GM18498 (cell line): ENCODE results near the gene LGALS7B.
"Not testable (repeated sequence)": the region's sequence is repeated elsewhere in the genome, so short reads cannot be mapped to it uniquely, and the experiment has no call there.

Experiments used
- ATAC-seq: cut with Tn5 transposase; IDR thresholded peaks from one replicate; pipeline ENCODE4 v1.9.1; 2021; ENCODE audit warnings: mild to moderate bottlenecking, moderate library complexity; ENCODE audit not compliant: unreplicated experiment

LGALS7B gene

GRCh38 chr19:38793671-38794070 lies 4.7 kb downstream of the LGALS7B start:
- ATAC-seq, result no peak

GRCh38 chr19:38795549-38795948 lies 6.5 kb downstream of the LGALS7B start:
- no peak for ATAC-seq

GRCh38 chr19:38796154-38796553 lies 7.2 kb downstream of the LGALS7B start:
- no peak for ATAC-seq

DNA sequence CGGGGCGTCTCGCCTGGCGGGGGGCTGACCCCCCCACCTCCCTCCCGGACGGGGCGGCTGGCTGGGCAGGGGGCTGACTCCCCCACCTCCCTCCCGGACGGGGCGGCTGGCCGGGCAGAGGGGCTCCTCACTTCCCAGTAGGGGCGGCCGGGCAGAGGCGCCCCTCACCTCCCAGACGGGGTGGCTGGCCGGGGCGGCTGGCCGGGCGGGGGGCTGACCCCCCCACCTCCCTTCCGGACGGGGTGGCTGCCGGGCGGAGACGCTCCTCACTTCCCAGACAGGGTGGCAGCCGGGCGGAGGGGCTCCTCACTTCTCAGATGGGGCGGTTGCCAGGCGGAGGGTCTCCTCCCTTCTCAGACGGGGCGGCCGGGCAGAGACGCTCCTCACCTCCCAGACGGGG lies 8.8 kb downstream of the LGALS7B start:
- not testable (repeated sequence) for ATAC-seq

DNA sequence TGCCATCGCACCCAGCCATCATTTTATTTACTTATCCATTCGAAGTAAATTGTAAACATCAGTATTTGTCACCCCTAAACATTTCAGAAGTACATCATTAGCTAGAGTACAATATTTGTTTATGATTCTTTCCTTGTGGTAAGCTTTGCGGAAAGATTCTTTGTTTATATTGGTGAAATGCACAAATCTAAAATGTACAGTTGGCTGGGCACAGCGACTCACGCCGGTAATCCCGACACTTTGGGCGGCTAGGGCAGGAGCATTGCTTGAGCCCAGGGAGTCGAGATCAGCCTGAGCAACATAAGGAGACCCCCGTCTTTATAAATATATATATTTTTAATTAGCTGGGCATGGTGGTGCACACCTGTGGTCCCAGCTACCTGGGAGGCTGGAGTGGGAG lies 10.1 kb downstream of the LGALS7B start:
- ATAC-seq, result no peak

- ATAC-seq, result no peak
Measured at GRCh38 chr19:38800577-38801347, 11.8 kb downstream of the LGALS7B start.

DNA sequence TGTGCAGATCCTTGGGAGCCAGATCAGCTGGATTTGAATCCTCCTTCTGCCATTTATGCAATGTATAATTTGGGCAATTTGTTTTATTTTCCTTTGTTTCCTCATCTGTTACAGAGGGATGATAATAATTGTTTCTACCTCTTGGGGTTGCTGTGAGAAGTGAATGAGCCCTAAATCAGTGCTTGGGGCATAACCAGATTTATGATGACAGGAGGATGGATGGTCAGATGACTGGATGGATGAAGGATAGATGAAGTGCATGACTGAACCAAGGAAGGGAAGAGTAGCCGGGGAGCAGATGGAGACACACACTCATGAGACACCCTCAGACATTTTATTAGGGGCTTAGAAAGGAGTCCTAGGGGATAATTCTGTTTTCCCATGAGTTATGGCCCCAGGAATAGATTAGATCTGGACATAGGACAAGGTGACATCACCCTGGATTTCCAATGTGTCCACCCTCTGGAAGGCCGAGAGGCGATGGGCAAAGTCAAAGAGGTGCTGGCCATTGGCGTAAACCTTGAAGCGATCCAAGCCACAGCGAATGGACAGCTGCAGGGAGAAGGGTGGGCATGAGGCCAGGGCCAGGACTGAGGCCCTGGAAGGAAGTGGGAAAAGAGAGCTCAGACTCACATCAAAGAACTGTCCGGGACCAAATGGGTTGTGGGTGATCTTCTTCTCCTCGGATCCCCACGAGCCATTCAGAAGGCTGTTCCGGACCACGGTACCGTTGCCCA lies 12.5 kb downstream of the LGALS7B start:
- ATAC-seq, result no peak

- no peak for ATAC-seq
Measured at GRCh38 chr19:38803543-38803942, 14.5 kb downstream of the LGALS7B start.

DNA sequence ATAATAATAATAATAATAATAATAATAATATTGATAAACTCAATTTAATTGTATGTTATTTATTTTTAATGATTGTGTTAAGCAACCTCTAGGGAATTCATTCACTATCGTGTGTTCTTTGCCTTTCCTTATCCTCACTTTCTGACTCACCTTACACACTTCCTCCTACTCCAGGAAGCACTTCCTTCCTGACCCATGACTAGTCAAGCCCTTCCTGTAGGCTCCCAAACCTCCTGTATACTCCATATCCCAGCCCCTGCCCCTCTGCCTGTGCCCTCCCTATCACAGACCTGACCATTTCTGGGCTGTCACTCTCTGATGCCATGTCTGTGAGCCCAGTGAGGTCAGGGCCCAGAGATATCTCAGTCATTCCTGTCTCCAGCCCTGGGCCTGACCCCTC lies 16.2 kb downstream of the LGALS7B start:
- ATAC-seq, result no peak

DNA sequence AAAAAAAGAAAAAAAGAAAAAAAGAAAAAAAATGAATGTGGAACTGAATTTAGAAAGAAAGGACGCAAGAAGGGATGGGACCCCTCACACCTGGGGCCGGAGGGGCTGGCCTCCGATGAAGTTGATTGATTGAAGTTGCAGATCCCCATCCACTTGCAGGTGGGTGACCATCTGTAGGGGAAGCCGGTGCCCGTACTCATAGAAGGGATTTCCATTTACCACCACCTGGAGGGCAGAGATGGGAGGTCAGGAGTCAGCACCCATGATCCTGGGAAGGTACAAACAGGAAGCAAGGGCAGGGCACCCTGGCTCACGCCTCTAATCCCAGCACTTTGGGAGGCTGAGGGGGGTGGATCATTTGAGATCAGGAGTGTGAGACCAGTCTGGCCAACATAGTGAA lies 17.4 kb downstream of the LGALS7B start:
- no peak for ATAC-seq

GRCh38 chr19:38807374-38808098 lies 18.5 kb downstream of the LGALS7B start:
- ATAC-seq, result not testable (repeated sequence)

DNA sequence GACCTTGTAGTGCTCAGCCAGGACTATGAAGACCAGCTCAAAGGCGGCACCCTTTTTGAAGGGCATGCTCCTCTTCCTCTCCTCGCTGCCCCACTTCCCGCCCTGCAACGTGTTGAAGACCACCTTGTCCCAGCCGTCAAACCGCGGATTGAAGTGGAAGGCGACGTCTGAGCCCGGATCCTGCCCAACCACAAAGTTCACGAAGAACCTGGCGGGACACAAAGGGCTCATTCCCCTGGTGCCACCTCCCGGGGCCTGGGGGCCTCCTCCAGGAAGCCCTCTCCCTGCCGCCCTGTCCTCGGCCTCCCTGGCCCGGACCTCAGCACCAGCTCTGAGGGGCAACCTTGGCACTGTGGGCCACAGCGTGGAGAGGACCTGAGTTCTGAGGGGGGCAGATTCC lies 19.7 kb downstream of the LGALS7B start:
- no peak for ATAC-seq

DNA sequence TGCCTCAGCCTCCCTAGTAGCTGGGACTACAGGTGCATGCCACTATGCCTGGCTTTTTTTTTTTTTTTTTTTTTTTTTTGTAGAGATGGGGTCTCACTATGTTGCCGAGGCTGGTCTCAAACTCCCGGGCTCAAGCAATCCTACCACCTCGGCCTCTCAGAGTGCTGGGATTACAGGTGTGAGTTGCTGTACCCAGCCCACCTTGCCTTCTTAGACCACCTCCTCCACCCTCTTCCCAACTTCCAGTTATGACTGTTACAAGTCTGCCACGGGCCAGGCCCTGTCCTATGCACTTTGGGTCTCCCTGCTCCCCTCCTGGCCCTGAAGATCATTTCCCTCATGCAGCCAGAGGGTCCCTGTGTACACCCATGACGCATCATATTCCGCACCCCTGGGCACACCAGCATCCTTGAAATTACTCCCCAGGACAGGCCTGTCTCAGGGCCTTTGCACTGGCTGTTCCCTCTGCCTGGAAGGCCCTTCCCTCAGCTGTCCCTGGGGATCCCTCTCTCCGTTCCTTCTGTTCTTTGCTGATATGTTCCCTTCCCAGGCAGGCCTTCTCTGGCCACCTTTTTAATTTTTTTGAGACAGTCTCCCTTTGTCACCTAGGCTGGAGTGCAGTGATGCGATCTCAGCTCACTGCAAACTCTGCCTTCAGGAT lies 20.7 kb downstream of the LGALS7B start:
- no peak for ATAC-seq

GRCh38 chr19:38812009-38812840 lies 23.2 kb downstream of the LGALS7B start:
- no peak for ATAC-seq

DNA sequence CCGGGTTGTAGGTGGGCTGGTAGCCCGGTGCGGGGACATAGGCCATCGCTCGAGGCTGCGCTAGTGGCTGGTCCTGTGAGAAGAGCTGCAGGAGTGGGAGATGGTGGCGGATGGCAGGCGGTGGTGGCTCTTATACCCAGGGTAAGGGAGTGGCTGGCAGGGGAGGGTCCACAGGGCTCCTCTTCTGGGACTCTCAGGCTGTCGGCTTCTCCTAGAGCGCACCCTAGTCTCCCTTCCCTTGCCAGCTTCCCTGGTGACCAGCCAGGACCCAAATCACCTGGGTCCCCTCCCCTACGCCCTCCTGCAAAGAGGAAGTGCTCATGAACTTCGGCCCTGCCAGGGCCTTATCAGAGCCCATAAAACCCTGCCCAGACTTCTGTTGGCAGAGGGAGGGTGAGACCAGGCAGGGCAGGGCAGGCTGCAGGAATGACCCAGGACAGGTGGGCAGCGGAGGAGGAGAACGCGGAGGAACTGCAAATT lies 23.9 kb downstream of the LGALS7B start, which contains the start of gene LGALS4:
LGALS4 (minus strand) TSS at position 105 of the 480 bp plus-strand sequence; CDS start at position 46, 59 bp downstream.
- ATAC-seq, result no peak

DNA sequence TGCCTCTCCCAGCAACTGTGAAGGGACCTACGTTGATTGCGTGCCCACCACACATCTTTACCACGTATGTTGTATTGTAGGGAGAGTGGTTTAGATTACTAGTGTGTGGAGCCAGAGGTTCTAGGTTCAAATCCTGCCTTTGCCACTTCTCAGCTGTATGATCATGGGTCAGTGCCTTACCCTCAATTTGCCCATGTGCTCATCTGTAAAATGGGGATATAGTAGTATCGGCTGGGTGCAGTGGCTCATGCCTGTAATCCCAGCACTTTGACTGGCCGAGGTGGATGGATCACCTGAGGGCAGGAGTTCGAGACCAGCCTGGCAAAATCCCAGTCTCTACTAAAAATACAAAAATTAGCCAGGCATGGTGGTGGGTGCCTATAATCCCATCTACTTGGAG lies 24.3 kb downstream of the LGALS7B start:
- no peak for ATAC-seq

DNA sequence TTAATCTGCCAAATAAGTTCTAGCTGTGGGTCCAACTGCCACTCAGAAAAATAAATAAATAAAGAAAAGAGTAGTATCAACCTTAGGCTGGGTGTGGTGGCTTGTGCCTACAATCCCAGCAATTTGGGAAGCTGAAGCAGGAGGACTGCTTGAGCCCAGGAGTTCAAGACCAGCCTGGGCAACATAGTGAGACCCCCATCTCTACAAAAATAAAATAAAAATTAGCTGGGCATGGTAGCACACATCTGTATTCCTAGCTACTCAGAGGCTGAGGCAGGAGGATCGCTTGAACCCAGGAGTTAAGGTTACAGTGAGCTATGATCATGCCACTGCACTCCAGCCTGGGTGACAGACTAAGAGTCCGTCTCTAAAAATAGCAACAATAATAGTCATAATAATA lies 24.9 kb downstream of the LGALS7B start:
- not testable (repeated sequence) for ATAC-seq

- no peak for ATAC-seq
Measured at GRCh38 chr19:38815059-38816001, 26.3 kb downstream of the LGALS7B start.
